HG03060 (cell line): ENCODE data around the gene MEIOC.
"Not testable (repeated sequence)": the region's sequence is repeated elsewhere in the genome, so short reads cannot be mapped to it uniquely, and the experiment has no call there.

Source experiments
- ATAC-seq: cut with Tn5 transposase; IDR thresholded peaks from one replicate; pipeline ENCODE4 v1.9.1; 2021; ENCODE audit warnings: low read depth, moderate number of reproducible peaks; ENCODE audit not compliant: unreplicated experiment

The MEIOC gene

DNA sequence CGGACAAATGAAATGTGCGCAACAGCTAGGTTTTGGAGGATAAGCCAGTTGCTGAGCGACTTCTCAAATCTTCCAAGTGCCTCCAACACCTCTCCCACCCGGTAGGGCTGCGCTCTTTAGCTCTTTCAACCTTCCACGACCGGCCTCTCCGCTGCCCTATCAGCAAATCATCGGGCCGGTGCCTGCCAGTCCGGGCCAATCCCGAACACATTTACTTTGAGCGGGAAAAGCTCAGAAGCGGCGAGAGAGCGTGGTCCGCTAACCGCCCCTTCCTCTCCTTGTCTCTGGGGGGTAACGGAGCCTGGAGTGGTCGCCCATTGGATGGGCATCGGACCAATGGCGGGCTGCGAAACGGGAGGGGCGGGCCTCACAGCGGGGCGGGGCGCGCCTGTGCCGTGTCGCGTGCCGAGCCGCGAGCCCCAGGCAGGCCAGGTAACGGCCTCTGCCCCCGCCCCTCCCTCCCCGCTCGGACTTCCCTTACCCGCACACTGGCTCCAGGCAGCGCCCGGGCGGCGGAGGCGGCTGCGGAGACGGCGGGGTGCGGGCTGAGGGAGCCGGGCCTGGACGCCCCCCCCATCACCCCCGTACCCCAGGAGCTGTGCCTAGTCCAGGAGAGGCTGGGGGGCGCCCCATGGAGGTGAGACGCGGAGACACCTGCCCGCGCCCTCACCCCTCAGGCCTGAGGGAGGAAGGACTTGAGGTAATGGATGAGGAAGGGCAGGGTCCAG, at the start of gene MEIOC:
Gene MEIOC, plus strand, starts transcription at position 486 of the 728 bp plus-strand sequence. Its CDS starts 146 bp downstream, at position 632.
- ATAC-seq: no peak

DNA sequence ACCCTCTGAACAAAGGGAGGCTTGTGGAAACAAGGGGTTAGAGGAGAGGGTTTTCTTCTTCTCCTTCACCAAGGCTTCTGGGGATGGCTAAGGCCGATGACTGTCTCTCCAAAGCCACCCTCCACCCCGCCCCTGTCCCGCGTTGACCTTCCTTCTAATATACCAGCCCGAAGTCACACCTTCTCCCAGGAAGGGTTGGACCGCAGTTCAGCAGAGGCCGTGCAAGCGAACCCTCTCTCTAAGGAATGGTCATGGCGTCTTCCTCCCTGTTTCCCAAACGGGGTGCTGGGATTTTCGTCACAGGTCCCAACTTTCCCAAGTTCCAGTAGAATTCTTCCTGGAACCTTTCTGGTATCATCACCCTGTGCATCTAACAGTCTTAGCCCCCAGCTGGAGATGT, 49.6 kb upstream of the MEIOC start:
- no peak for ATAC-seq

DNA sequence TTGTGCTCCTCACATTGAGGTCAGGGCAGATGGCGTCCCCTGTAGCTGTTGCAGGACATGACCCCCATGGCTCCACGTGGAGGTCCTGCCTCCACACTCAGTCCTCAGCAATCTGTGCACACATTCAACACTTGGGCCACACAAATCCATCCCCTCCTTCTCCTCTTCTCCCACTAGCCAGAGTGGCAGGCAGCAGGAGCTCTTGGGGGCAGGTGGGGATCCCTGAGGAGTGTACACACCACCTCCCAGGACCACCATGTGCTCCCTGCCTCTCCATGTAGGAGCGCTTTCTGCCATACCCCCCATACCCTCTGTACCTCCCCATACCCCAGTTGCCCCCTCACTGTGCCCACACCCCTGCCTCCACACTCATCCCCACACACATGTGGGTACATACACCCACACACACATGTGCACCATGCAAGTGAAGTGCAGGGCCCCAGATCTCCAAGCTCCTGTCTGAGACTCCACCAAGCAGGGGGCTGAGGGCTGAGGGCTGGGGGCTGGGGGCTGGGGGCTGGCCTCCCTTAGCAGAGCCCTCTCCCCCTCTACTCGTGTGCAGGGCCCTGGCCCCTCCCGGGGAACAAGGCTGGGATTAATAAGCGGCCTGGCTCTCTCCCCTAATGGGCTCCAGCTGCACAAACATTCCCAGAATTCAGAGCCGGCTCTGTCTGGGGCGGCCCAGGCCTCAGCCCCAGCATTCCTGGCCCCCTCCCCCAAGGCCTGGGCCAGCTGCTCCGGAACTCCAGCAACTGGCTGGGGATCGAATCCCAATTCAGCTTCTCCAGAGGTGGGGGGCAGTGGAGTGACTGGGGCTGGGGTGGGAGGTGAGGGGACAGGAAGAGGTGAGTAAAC, 48.2 kb upstream of the MEIOC start:
- ATAC-seq: no peak

- no peak for ATAC-seq
Observed at GRCh38 chr17:44608727-44609435, 47.4 kb upstream of the MEIOC start.

DNA sequence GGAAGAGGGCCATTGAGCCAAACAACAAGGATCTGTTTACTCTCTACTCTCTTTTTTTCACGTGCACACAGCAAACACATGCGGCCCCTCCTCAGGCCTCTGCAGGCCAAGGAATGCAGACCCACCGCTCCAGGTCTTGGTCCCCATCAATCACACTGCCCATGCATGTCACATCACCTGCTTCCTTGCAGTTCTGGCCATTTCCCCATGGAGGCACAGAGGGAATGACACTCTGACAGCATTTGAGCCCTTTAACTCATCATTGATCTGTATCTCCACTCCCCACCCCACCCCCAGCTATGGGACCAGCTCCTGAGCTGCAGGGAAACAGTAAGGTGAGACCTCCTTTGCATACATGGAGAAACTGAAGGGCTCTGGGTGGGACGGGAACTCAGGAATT, 45.9 kb upstream of the MEIOC start:
- ATAC-seq: no peak

GRCh38 chr17:44610871-44611270, 45.4 kb upstream of the MEIOC start:
- no peak for ATAC-seq

GRCh38 chr17:44614862-44615261, 41.4 kb upstream of the MEIOC start:
- ATAC-seq: no peak

GRCh38 chr17:44618652-44619051, 37.6 kb upstream of the MEIOC start:
- ATAC-seq: not testable (repeated sequence)

GRCh38 chr17:44623070-44623725, 33.1 kb upstream of the MEIOC start:
- no peak for ATAC-seq

DNA sequence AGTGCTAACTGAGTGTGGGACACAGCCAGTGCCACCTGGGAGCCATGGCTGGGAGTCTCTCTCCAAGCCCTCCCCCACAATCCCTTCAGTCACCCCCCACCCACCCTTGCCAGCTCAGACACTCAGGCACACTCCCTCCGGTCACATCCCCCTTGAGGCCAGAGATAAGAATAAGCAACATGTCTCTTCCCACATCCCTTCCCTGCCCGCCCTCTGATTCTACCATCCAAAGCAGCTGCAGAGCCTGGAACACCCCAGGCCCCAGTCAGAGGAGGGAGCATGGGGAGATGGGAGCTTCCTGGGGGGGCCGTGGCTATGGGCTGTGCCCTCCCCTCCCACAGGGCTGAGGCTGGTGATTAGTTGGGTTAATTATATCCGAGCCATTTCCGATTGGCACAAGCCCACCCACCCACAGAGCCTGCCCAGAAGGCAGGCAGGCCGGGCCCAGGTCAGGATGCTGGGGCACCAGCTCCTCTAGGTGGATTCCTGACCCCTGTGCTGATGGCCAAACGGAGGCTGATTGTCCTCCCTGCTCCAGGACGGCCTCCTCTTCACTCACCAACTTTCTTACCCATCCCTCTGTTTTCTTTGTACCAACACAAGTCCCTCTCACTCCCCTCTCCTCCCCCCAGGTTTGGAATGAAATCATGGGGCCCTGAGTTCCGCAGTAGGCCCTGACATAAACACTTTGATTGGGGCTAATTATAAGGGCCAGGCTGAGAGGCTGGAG, 28.6 kb upstream of the MEIOC start:
- ATAC-seq: no peak

DNA sequence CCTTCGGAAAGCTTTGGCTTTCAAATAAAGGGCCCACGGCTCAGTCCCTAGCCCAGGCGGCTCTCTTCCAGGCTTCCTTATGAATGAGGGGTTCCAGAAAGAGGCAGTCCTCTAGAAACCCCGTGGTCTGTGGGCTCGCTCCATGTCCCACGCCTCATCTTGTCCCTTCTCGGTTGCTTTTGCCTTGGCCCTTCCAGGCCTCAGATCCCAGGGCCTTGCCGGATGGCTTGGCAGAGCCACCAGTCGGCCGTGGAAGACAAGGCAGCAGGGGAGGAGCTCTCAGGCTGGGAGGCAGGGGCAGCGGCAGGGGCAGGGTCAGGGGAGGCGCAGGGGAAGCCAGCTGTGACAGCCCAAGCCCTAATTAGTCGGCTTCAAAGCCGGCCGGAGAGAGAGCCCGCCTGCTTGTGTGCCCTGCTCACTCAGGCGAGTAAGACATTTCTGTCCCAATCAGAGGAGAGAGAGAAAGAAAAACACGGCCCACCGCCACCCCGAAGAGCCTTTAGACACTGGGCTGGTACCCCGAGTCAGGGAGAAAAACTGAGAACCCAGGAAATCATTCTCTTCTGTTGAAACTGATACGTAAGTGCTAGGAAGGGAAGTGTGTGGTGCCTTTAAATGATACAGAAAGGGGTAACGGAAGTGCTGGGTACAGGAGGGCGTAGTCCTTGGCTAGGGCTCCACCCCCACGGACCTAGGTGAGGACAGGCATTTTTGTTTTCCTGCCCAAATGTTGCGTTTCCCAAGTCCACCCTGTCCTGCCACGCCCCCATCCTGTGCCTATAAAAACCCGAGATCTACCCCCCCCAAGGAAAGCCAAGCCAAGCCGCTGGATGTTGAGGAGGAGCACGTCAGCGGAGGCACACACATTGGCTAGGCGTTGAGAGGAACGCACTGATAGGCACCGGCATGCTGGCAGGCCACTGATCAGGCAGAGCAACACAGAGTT, 27.8 kb upstream of the MEIOC start:
- ATAC-seq: no peak

DNA sequence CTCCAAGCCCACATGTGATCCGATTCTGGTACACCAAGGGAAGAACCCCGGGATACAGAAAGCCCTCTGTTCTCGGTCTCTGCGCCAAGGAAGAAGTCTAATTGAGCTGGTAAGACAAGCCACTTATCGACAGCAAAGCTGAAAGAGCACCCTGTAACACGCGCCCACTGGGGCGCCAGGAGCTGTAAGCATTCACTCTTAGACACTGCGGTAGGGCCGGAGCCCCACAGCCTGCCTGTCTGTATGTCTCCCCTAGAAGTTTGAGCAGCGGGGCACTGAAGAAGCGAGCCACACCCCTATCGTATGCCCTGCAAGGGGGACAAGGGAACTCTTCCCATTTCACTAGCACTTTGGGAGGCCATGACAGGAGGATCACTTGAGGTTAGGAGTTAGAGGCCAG, 27.0 kb upstream of the MEIOC start:
- ATAC-seq: no peak

DNA sequence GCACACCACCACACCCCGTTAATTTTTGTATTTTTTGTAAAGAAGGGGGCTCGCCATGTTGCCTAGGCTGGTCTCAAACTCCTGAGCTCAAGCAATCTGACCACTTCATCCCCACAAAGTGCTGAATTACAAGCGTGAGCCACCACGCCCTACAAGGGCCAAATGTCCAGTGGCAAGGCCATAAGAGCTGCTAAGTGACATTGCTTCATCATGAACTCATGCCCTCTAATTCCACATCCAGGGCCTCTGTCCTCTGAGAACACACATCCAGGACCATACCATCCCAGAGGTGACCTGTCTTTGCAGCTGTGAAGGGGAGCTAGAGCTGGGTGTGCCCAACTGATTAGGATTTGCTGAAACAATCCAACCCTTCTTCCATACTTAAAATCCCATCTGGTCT, 25.6 kb upstream of the MEIOC start:
- ATAC-seq: no peak

DNA sequence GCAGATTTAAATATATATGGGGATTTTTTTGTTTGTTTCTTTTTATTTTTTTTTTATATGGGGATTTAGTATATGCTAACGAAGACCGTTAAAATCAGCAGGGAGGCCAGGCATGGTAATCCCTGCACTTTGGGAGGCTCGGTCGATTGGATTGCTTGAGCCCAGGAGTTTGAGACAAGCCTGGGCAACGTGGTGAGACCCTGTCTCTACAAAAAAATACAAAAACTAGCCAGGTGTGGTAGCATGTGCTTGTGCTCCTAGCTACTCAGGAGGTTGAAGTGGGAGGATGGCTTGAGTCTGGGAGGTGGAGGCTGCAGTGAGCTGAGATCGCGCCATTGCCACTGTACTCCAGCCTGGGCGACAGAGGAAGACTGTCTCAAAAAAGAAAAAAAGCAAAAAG, 22.3 kb upstream of the MEIOC start:
- no peak for ATAC-seq

GRCh38 chr17:44634401-44634800, 21.9 kb upstream of the MEIOC start:
- not testable (repeated sequence) for ATAC-seq

- no peak for ATAC-seq
Observed at GRCh38 chr17:44636562-44636961, 19.7 kb upstream of the MEIOC start.

DNA sequence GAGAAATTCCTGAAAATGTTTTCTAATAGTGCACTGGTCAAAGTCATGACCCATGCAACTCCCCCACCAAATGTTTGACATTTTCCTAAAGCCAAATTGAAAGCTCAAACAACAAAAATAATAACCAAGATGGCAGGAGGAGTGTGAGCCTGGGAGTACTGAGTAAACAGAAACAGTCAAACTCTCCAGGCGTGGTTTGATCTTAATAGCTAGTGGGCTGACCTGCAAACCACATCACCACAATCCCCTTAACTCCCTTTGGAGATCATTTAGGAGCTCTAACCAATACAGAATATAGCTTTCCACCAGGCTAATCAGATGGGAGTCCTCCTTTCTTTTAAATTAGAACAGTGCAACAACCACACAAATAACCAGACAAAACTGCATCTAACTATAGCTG, 19.2 kb upstream of the MEIOC start:
- ATAC-seq: no peak

- ATAC-seq: no peak
Observed at GRCh38 chr17:44642834-44643233, 13.4 kb upstream of the MEIOC start.

GRCh38 chr17:44645341-44645740, 10.9 kb upstream of the MEIOC start:
- no peak for ATAC-seq
